Measurements from ENCODE around the gene ENC1.

GRCh38 chr5:74655716-74656115 lies 15.2 kb upstream of the ENC1 start:
- TF ChIP-seq EZH2phosphoT487 (conservative IDR thresholded peaks at IDR 0.05; ENCODE audit: low read length) (no peak), CTCF (IDR thresholded peaks at IDR 0.05; ENCODE audit: insufficient read depth, low read length, poor library complexity, severe bottlenecking) (no peak)
